Stimulated activated CD4-positive, alpha-beta T cell treated with anti-CD3 and anti-CD28 coated beads, Interleukin-12 subunit alpha, Interleukin-12 subunit beta, amount 100 ng/mL, for 48 hours (primary cell): ENCODE data around the gene DHX8.

Experiments used
- DNase-seq, 3 donors: peaks; one replicate each; pipeline ENCODE4 v3.0.0-alpha.2; 2020; ENCODE audit warnings: low read depth in 2 of 3, low spot score in 1 of 3

The DHX8 gene

GRCh38 chr17:43546319-43547188 lies 62.8 kb downstream of the DHX8 start, which contains the start of gene ETV4:
Gene ETV4, minus strand, starts transcription at chr17:43546340. Its CDS starts 723 bp downstream, at chr17:43545617.
- peak; percentile 86 to 91 (median 89) for DNase-seq

- no peak for DNase-seq
Observed at GRCh38 chr17:43547189-43547550, 63.4 kb downstream of the DHX8 start.

GRCh38 chr17:43547659-43548256 lies 64.0 kb downstream of the DHX8 start:
- DNase-seq, result no peak

GRCh38 chr17:43548689-43549379 lies 65.1 kb downstream of the DHX8 start:
- DNase-seq, result no peak

- no peak for DNase-seq
Observed at GRCh38 chr17:43549496-43549895, 65.7 kb downstream of the DHX8 start.

GRCh38 chr17:43550754-43551153 lies 67.0 kb downstream of the DHX8 start:
- DNase-seq, result no peak

GRCh38 chr17:43552229-43552837 lies 68.6 kb downstream of the DHX8 start:
- DNase-seq, result no peak

GRCh38 chr17:43553573-43553972 lies 69.8 kb downstream of the DHX8 start:
- no peak for DNase-seq

GRCh38 chr17:43554857-43555256 lies 71.1 kb downstream of the DHX8 start:
- DNase-seq, result no peak

GRCh38 chr17:43556292-43556691 lies 72.5 kb downstream of the DHX8 start:
- no peak for DNase-seq

- no peak for DNase-seq
Observed at GRCh38 chr17:43558805-43559160, 75.0 kb downstream of the DHX8 start.

GRCh38 chr17:43559161-43559816 lies 75.5 kb downstream of the DHX8 start:
- no peak for DNase-seq

- DNase-seq, result no peak
Observed at GRCh38 chr17:43560461-43561427, 77.0 kb downstream of the DHX8 start.

- no peak for DNase-seq
Observed at GRCh38 chr17:43562679-43563599, 79.2 kb downstream of the DHX8 start.

- no peak for DNase-seq
Observed at GRCh38 chr17:43563600-43564594, 80.1 kb downstream of the DHX8 start.

- no peak for DNase-seq
Observed at GRCh38 chr17:43568506-43569082, 84.8 kb downstream of the DHX8 start.

- DNase-seq, result no peak
Observed at GRCh38 chr17:43570518-43570928, 86.7 kb downstream of the DHX8 start.
